ENCODE measurements around the gene SEMA5A.

SEMA5A gene

DNA sequence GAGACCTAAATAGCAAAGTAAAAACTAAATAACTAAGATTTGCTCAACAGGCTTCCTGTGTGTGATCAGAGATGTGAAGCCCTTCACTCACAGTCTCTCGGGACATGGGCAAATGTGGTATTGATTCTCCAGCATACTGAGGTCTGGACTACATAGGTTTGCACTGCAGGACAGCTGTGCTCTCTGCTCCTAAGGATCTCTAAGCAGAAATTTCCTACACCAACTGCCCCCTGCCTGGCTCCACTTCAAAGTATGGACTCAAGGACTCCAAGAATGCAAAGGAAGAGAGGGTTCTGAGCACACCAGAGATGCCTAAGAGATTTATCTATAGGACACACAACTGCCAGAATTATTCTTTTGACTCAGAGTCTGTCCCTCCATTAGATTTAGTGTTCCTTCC is 487.2 kb downstream of the SEMA5A start:
- no peak for DNase-seq (ENCODE audit: low read depth)

DNA sequence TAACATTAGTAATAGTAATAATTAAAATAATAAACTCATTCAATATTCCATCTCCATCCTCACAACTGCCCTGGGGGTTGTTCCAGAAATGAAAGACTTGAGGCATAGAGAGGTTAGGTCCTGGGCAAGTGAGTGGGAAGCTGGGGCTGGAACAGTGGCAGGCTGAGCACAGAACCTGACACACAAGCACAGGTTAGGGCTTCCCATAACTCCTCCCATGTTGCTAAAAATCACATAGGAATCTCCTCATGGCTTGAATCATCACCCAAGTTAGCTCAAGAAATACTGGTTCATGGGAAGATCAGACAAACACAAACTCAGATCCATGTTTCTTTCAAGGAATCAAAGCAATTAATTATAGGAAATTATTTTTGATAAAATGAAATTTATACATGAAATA is 487.7 kb downstream of the SEMA5A start:
- DNase-seq (ENCODE audit: low read depth): no peak

DNA sequence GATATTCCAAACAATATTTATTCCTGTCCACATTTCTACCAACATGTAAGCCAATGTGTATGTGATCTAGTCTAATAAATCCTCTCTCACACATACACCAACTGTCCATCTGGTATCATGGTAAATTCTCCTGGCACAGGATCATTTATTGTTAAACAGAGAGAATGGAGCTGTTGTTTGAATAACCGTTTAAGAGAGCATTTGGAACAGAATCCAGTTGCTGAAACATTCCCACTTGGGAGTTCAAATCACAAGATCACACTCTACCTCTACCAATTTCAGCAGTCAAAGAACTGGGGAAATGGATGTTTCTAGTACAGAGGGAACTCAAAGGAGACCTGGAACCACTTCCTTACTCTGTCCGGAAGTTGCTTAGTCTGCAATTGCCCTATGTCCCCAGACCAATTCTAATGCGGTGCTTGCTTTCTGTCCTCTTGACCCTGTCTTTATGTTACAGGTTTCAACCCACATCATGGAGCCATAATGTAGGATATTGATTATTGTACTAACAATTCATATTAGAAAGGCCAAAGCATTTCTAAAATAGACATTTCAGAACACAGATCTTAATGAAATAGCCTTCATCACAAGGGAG is 488.4 kb downstream of the SEMA5A start:
- no peak for DNase-seq (ENCODE audit: low read depth)

DNA sequence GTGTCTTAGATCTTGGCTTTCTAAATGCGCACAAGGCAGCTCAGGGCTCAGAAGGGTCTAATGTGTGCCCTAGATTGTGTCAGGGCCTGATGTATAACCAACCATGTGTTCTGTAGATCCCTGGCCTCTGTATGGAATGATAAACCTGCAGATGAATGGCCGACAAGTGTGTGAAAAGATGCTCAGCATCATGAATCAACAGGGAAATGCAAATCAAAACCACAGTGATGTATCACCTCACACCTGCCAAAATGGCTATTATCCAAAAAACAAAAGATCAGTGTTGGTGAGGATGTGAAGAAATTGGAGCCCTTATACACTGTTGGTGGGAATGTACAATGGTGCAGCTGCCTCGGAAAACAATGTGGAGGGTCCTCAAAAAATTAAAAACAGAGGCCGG is 489.8 kb downstream of the SEMA5A start:
- no peak for DNase-seq (ENCODE audit: low read depth)

DNA sequence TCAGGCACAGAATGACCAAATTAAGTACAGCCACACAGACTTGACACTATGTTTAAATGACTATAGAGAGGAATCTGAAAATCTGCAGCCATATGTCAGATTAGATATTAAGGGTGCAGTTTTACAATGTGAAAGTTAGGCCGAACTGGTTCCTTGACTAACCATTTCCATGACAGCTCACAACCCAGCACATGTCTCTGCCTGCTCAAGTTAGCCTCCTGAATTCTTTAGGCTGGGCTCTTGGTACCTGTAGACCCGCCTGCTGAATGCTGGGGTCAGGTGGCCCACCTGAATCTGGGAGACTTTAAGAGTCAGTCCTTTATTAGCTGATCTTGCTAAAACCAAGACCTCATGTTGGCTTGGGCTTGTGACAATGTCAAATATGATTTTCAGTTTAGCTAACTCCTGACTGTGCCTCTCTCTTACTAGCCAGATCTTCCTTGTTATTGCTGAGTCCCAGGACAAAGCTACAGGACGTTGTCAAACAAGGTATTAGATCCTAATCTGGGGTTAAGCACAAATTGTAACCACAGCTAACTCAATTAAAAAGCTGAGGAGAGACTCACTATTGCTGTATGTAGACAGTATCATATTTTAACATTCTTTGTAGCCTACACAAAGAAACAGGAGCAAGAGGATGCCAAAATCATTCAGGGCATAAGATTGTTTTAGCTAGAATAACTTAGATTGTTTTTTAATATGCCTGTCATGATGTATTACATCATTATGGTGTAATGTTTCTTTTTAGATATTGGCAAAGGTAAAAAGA is 490.9 kb downstream of the SEMA5A start:
- DNase-seq (ENCODE audit: low read depth): no peak

DNA sequence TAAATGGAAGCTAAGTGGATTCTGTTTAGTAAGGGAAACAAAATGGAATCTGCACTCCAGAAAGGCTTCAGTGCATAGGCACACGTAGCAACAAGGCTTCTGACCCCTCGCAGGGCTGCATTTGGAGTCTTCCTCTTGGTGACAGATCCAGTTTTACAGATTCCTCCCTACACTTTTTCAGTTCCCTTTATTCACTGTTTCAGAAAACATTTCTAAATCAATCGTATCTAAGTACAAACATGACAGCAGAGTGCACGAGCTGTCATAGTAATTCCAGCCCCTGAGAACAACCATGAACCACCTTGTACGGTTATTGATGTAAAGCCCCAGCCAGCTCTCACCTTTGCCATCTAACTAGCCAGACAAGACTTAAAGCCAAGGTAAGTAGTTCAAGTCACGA is 491.6 kb downstream of the SEMA5A start:
- no peak for DNase-seq (ENCODE audit: low read depth)

DNA sequence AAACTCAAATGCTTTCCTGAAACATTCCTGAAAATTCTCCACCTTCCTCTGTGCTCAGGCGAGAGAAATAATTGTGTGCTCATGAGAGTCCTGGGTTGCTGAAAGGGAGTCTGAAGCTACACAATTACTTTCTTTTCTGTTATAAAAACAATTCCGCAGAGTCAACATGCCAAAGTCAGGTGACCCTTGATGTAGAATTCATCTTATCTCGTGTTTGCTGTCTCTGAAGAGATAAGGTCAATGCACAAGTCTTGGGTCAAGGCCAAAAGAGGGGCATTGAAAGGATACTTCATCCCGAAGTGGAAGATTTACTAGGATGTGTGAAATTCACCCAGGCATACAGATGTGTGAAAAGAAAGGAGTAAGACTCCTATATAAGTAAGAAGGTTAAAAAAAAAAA is 493.5 kb downstream of the SEMA5A start:
- DNase-seq (ENCODE audit: low read depth): no peak

DNA sequence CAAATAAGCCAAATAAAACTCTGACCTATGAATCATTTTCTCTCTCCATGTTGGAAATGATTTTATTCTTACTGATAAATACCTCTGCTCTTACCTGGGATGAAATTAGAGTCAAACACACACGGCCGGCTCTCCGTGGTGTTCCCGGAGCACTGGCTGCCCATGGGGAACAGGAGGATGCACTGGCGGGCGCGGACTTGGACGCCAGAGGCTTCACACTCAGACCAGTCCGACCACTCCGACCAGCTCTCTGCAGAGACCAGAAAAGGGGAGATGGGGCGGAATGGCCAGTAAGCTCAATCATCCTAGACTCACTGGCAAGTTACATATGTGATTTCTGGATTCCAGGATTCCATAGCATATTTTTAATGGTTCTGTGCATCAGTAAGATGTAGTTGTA is 494.1 kb downstream of the SEMA5A start:
- no peak for DNase-seq (ENCODE audit: low read depth)

DNA sequence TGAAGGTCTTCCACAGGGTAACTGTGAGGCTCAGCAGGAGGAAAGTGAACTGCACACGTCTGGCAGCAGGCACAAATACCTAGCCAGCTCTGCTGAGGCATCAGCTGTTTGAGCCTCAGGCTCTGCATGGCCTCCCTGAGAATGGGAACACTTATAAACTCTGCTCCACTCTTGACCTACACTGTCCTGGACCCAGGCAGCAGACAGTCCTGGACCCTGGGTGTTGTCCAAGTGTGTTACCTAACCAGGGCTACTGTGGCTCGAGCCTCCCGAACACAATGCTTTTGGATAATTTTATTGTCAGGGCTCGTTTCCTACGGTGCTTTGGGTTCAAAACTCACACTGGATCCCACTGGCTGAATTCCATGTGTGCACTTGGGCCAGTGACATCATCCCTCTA is 497.9 kb downstream of the SEMA5A start:
- DNase-seq (ENCODE audit: low read depth): no peak

DNA sequence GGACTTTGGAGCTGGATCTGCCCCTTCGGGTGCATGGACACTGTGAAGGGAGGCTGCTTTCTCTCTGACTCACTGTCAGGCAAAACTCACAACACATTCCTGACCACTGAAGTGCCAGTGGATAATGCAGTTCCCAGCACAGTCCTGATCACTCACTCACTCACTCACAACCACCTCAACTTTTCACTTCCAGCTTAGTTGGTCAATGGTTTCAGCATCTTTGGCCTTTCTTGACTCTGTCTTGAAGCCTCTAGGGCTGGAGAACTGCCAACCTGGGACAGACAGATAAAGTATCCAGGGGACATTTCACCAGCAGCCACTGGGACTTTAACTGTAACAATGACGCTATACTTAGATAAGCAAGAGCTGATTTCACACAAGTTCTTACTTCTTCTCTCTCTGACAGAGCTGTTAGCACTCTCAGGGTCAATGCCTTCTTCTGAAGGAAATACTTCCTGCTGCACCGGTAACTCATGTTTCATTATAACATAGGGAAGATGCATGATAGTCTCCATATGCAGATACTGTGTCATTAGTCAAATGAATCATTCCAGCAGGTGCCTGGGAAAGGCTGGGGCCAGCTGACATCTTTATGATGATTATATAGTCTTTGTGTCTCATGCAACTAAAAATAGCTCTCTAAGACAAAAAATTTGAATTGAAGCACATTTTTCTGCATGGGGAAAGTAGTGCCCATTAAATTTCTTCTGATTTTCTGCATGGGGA is 499.0 kb downstream of the SEMA5A start:
- peak; percentile 97 for DNase-seq (ENCODE audit: low read depth)

DNA sequence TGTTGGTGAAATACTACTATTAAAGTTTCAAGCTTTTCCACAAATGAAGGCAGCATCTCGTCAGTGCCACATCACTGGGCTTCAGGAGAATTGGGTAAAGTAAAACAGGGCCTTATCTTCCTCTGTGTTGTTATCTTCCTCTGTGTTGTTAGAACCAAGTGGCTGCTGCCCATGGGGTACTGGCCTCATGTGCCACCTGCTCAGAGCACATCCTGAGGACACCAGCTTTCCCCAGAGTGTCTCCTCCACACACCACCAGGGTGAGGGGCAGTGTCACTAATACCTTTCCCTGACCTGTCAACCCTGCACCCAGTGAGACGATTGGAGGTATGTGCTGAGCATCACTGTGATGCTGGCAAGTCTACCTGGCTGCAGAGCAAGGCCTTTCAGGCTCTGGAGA is 499.9 kb downstream of the SEMA5A start:
- no peak for DNase-seq (ENCODE audit: low read depth)

DNA sequence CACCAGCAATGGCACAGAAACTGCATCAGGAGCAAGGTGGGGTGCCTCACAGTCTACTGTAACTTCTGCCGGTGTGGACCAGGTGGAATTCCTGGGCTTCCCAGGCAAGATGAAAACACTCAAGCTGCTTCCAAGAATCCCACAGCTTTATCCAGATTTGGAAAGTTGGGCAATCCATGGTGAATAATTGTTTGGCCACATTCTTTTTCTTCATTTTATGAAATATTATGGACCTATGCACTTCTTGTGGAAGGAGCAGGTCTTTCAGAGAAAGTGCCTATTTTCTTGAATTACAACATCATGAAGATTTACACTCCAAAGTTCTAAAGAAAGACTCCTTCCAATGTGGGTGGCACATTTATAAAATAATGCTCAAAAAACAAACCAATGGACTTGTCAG is 503.6 kb downstream of the SEMA5A start:
- DNase-seq (ENCODE audit: low read depth): no peak

DNA sequence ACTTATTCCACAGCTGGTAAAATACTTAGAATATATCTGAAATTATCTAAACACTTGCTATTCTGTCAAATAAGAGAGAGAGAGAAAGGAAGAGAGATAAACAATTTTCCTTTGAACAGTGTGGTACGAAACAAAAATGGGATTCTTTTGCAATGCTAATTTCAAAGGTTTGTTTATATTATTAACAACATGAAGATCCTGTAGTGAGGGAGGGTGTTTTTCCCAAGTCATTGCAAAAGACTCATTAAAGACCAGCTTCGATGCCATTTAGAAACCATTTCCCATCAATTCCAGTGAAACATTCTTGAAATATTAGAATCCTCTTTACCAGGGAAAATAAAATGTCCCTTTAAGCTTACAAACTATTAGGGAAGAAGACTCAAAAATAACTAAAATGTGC is 505.4 kb downstream of the SEMA5A start:
- DNase-seq (ENCODE audit: low read depth): no peak

DNA sequence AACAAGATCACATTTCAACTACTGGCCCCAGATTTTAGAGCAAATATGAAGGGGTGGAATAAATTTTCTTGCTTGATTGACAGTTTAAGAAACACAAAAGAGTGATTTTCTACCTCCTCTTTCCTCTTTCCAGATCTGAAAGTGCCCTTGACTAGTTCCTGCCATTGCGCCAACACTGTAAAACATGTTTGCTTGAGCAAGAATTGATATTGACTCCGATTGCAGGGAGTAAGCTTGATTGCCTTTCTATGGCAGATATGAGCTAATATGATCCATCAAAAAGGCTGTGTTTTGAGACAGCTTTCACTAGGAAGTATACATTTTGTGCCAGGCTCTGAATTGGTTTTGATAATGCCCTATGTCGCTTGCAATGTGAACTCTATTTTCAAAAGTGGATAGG is 508.8 kb downstream of the SEMA5A start:
- no peak for DNase-seq (ENCODE audit: low read depth)

DNA sequence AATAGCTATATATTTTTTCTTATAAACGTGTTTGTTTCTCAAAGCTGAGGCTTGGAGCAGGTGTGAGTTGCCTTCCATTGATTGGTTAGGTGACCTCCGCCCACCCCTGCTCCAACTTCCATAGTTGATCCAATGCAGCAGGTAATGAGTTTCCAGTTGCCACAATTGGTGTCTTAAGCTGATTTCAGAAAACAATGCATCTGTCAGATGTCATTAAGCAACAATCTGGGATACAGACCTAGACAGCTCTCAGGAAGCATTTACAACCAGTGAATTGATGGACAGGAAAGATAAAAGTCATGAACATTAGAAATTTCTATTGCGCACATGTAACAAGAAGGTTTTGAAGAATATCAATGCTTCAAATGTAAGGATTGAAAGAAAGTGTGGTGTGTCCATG is 510.5 kb downstream of the SEMA5A start:
- no peak for DNase-seq (ENCODE audit: low read depth)

DNA sequence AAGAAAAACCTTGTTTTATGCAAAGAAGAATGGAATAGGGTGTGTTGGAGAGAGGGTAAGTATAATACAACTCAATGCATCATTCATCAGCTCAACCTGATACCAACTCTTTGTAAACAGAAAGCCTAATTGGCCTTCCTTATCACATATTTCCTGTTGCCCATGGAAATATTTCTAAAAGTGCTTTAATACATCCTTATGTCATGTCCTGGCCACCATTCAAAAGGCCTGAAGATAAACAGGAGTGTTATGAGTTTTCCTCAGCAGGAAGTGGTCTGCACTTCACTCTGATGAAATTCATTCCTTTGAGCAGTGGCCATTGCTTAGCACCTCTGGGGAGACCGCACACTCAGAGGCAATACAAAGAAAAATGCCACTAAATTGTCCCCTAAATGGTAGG is 511.2 kb downstream of the SEMA5A start:
- DNase-seq (ENCODE audit: low read depth): no peak

DNA sequence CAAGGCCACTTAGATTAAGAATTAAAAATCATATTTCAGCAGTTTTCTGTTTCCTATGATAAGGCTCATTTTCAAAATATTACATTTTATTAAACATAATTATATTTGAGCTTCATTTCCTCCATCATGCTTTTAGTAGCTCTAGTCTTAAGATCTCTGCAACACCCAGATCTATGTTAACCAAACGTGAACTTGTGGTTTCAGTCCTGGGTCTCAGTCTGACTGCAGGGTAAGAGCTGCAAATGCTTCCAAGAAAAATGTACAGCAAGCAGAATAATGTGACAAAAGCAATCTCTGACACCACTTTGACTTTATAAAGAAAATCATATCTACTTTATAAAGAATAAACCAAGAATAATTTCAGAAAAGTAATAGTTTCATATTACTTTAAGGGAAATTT is 512.4 kb downstream of the SEMA5A start:
- DNase-seq (ENCODE audit: low read depth): no peak

DNA sequence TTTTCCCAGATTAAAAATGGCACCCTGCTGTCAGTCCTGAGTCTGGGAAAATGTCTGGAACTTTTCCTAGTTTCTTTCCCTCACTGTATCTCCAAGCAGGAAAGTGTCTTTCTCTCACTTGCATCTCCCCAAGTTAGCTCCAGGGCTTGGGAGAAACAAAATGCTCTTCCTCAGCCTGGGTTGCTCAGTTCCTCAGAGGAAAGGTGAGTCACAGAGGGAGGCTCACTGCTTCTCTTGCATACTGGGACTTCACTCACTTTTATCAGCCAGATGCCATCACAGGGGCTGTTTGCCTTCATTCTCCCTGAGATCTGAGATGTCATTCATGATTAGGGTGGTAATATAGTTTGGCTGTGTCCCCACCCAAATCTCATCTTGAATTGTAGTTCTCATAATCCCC is 519.9 kb downstream of the SEMA5A start:
- no peak for DNase-seq (ENCODE audit: low read depth)

DNA sequence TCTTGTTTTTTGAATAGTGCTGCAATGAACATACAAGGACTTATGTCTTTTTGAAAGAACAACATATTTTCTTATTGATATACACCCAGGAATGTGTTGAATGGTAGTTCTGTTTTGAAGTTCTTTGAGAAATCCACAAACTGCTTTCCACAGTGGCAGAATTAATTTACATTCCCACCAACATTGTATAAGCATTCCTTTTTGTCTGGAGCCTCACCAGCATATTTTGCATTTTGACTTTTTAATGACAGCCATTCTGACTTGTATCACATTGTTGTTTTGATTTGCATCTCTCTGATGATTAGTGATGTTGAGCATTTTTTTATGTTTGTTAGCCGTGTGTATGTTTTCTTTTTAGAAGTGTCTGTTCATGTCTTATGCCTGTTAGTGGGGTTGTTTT is 524.9 kb downstream of the SEMA5A start:
- no peak for DNase-seq (ENCODE audit: low read depth)

DNA sequence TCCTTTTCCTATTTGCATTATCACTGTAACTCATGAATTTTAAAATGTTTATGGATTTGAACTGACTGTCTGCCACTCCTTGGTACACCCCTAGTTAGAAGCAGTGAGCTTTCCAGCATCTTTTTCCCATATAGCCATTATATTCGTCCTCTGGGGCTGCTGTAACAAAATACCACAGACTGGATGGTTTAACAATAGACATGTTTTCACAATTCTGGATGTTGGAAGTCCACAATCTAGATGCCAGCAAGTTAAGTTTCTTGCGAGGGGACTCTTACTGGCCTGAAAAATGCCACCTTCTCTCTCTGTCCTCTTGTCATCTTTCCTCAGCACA is 530.0 kb downstream of the SEMA5A start:
- DNase-seq (ENCODE audit: low read depth): no peak

DNA sequence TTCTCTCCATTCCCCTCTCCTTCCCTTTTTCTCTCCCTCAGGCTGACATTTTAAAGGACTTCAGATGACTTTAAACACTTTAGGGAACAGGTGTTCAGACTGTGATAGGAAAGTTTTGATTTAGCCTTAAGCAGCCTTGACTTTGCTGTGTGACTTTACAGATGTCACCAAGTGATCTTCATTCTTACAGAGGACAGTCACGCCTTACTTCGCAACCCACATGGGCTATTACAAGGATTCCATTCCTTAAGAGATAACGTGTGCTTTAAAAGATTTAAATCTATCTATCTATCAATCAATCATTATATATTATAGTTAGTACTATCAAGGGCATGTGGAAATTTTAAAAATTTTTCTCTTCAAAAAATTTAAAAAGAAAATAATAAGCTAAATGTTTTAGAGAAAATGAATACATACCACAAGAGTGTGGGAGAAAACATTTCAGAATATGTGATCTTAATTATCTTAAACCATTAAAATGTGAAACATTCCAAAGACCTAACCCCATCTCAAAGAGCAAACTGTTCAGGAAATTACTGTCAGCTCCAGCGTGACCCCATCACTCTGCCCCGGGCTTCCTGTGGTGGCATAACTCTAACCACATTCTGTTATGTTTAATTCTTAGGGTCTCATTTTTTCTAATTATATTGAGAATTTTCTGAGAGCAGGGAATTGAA is 530.5 kb downstream of the SEMA5A start:
- no peak for DNase-seq (ENCODE audit: low read depth)

DNA sequence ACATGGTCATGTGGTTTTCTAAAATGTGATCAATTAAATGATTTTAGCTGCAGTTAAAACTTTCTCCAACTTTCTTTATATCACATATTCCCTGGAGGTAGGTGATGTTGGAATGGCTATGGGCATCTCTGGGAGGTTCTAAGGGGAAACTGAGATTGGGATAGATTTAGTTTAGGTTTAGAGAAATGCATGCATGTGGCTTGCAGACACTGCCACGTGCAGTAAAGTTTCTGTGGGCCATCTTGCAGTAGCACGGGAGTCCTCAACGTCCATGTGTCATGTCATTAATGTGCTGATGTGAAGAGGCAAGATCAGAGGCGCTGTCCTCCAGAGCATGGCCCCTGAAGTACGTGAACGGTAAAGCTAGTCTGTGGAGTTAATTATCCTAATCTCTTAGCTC is 532.7 kb downstream of the SEMA5A start:
- no peak for DNase-seq (ENCODE audit: low read depth)
